HG03378 (cell line): Measurements from ENCODE around the gene TMCO2.
A peak's percentile ranks its signal among the peaks of the same experiment; 100 is the strongest.

Experiments used
- ATAC-seq: cut with Tn5 transposase; IDR thresholded peaks from one replicate; pipeline ENCODE4 v1.9.1; 2021; ENCODE audit warnings: mild to moderate bottlenecking, moderate library complexity; ENCODE audit not compliant: unreplicated experiment

TMCO2 gene

GRCh38 chr1:40257313-40257687 is 9.6 kb downstream of the TMCO2 start:
- ATAC-seq, result peak; percentile 17

- peak; percentile 84 for ATAC-seq
Measured at GRCh38 chr1:40257688-40258444, 10.1 kb downstream of the TMCO2 start, which contains the start of gene ZMPSTE24. Gene ZMPSTE24, plus strand, starts transcription at chr1:40258236. Its CDS starts 36 bp downstream, at chr1:40258272.

- no peak for ATAC-seq
Measured at GRCh38 chr1:40258445-40258769, 10.7 kb downstream of the TMCO2 start.

- ATAC-seq, result no peak
Measured at GRCh38 chr1:40264354-40264781, 16.6 kb downstream of the TMCO2 start.

- no peak for ATAC-seq
Measured at GRCh38 chr1:40265298-40265697, 17.6 kb downstream of the TMCO2 start.

- no peak for ATAC-seq
Measured at GRCh38 chr1:40265919-40266318, 18.2 kb downstream of the TMCO2 start.

- no peak for ATAC-seq
Measured at GRCh38 chr1:40266786-40267535, 19.2 kb downstream of the TMCO2 start.

GRCh38 chr1:40267767-40268187 is 20.0 kb downstream of the TMCO2 start:
- ATAC-seq, result no peak

GRCh38 chr1:40268211-40268610 is 20.5 kb downstream of the TMCO2 start:
- no peak for ATAC-seq

GRCh38 chr1:40270152-40270834 is 22.6 kb downstream of the TMCO2 start:
- no peak for ATAC-seq

- no peak for ATAC-seq
Measured at GRCh38 chr1:40272653-40273213, 25.0 kb downstream of the TMCO2 start.

GRCh38 chr1:40273547-40274166 is 25.9 kb downstream of the TMCO2 start:
- no peak for ATAC-seq

GRCh38 chr1:40274331-40274730 is 26.6 kb downstream of the TMCO2 start:
- ATAC-seq, result no peak

GRCh38 chr1:40276122-40276521 is 28.4 kb downstream of the TMCO2 start:
- no peak for ATAC-seq

- no peak for ATAC-seq
Measured at GRCh38 chr1:40281853-40282252, 34.1 kb downstream of the TMCO2 start.

- ATAC-seq, result no peak
Measured at GRCh38 chr1:40291293-40291692, 43.6 kb downstream of the TMCO2 start.

- no peak for ATAC-seq
Measured at GRCh38 chr1:40299366-40300248, 51.9 kb downstream of the TMCO2 start.

- ATAC-seq, result no peak
Measured at GRCh38 chr1:40300249-40300567, 52.5 kb downstream of the TMCO2 start.

- no peak for ATAC-seq
Measured at GRCh38 chr1:40300651-40301050, 52.9 kb downstream of the TMCO2 start.

- no peak for ATAC-seq
Measured at GRCh38 chr1:40301066-40301465, 53.3 kb downstream of the TMCO2 start.
